GM18909 (cell line): Measurements from ENCODE around the gene HRH2.

Experiments used
- ATAC-seq: cut with Tn5 transposase; IDR thresholded peaks from one replicate; pipeline ENCODE4 v1.9.1; 2021; ENCODE audit warnings: mild to moderate bottlenecking; ENCODE audit not compliant: unreplicated experiment, poor library complexity

HRH2 gene

DNA sequence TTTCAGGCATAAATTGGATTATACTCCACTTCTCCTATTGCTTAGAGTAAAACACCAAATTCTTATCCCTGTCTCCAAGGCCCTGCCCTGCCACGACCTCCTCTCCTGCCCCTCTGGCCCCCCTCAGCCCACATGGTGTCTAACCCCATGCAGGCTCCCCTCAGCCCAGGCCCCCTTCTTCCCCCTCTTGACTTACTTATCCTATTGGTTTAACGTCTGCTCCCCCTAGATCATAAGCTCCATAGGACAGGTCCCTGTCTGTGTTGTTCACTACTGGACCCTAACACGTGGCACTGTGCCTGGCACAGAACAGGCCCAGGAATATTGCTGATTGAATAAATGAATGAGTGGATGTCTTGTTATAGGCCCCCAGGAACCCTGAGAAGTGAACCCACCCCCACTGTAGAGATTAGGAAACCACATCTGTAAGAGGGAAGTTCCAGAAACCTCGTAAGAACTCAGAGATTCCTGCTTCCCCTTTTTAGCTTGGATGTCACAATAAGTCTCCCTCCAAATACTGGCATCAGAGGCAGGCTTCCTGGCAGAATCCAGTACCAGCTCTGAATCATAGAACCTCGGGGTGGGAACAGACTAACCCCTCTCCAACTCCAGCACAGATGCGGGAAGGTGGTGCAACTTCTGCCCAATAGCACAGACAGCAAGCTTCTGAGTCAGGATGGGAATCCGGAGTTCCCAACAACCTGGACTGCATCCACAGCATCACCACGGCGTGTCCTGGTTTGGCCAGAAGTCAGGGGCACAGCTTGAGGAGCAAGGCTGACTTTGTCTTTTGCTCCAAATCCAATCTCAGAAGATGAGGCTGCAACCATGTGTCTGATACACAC is 31.5 kb downstream of the HRH2 start:
- ATAC-seq: no peak

DNA sequence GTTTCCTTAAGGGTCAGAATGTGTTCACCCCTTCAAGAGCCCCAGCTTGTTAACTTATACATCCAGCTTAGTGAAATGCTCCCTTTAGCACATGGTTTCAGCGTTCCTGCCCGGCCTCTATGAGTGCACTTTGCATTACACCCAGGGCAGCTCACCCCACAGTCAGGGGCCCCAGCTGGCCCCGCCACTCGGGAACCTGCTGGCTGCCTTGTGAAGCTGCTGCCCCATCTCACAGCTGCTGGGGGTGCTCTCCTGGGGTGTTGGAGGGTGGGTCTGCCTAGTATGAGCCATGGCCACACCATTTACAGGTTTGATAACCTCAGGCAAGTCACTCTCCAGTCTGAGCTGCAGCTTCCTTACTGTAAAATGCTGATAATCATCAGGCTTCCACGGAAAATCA is 32.2 kb downstream of the HRH2 start:
- no peak for ATAC-seq

DNA sequence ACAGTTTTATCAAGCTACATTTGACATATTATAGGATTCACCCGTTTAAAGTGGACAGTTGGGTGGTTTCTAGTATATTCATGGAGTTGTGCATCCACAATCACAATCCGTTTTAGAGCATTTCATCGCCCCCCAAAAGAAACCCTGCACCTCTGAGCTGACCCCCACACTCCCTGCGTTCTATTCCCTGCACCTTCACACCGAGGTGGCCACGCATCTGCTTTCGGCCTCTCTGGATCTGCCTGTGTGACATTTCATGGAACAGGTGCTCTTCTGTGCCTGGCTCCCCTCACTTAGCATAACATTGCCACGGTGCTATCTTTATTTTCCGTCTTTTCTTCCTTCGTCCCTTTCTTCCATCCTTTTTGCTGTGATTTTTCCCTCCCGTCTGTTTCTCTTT is 32.7 kb downstream of the HRH2 start:
- no peak for ATAC-seq

DNA sequence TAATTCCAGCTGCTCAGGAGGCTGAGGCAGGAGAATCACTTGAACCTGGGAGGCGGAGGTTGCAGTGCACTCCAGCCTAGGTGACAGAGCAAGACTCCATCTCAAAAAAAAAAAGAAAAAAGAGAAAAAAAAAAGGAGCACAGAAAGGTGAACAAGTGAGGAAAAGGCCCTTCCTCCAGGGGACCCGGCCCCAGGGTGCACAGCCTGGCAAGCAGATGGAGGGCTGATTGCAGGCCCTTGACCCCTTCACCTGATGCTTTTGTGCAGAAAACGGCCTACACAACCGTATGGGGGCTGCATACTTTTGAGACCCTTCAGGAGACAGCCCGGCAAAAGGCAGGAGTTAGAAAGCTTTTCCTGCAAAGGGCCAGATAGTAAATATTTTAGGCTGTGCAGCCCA is 33.9 kb downstream of the HRH2 start:
- ATAC-seq: no peak

DNA sequence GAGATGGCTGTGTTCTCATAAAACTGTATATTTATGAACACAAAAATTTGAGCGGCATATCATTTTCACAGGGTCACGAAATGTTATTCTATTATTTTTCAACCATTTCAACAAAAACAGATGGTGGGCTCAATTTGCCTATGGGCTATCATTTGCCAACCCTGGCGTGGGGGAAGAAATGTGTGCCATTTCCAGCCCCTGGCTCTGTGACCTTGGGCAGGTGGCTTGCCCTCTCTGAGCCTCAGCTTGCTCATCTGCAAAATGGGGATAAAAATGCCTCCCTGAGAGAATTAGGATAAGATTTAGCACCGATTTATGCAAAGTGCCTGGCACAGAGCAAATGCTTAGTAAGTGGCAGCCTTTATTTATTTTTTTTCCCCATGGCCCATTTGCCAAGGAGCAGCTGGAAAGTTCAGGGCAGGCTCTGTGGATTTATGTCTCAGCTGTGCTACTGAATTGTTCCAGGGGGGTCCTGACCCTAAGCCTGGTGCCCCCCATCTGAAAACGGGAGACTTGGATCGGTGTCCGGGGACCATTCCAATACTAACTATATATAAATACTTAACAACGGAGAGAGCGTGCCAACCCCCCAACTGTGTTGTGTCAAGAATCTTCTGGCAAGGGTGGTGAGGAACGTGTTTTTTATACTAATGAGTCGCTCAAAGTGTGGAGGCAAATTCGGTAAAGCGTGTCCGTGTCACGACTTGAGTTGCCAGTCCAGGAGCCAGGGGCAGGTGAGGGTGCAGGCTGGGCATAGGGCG is 34.5 kb downstream of the HRH2 start:
- ATAC-seq: no peak

DNA sequence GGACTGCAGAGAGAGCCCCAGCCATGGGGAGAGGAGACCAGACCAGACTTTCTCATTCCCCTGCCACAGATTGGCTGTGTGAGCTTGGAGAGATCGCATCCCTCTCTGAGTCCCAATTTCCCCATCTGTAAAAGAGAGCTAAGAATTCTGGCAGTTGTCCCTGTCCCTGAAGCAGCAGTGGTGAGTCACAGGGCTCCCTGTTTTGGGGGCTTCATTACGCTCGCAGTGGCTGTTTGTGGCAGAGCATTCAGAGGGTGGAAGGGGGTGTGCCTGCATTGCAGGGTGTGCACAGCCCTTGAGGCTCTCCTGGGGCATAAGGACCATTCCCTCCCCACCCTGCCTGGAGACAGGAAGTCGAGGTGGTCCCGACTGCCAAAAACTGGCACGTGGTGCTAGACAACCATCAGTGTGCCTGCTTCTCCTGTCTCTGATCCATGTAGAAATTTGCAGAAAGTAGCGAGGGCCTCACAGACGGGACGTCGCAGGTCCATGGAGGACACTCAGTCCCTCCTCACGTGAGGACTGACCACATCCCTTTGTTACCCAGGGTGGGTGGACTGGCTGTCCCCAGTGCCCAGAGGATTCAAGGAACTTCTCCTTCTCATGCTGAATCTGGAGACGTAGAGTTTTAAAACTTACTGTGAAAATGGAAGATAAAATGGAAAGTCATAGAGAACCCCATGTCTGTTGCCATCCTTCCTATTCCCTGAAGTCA is 35.3 kb downstream of the HRH2 start:
- ATAC-seq: no peak

DNA sequence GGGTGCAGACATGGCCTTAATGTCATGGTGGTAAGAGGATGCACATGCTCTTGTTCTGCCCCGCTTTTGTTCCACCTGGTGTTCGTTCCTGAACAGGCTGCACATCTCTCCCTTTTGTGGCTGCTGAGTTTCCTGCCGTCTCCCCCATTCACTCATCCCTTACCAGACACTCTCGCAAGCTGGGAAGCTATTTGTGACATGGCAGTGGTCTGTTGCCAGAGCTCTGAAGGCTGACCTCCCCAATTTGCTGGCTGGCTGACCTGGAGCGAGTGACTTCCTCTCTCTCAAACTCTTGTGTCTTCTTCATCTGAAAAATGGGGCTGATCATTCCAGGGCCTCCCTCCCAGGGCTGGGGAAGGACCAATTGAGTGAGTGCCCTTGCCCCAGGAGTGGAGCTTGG is 35.9 kb downstream of the HRH2 start:
- ATAC-seq: no peak

DNA sequence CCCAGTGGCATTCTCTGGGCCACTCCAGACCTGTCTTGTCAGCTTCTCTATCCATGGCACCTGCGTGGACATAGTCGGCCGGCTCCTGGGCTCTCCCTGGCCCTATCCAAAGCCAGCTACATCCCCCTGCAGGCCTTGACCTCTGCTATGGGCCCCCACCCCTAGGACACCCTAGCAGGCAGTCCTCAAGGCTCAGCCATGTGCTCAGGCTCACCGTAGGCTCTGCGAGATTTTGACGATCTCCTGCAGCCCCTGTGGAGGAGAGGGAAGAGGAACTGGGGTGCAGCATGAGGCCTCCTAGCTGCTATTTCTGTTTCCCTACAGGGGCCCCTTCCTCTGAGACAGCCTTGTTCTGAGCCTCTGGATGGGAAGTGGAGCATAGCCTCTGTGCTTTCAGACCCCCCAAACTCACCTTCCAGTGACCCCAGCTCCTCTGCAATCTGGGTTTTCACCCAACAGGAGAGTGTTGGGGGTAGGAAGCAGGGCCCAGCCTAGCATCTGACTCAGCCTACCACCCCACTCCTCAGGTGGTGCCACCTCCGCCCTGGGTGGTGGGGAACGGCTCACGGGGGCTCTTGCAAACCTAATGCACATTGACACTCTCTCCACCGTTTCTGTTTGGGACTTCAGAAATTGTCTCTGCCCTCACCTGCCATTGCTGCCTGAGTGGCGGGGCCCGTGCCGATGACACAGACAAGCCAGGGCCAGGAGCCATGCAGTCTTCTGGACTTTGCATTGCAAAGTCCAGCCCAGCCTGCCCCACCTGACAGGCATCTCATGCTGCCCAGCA is 36.7 kb downstream of the HRH2 start:
- no peak for ATAC-seq

DNA sequence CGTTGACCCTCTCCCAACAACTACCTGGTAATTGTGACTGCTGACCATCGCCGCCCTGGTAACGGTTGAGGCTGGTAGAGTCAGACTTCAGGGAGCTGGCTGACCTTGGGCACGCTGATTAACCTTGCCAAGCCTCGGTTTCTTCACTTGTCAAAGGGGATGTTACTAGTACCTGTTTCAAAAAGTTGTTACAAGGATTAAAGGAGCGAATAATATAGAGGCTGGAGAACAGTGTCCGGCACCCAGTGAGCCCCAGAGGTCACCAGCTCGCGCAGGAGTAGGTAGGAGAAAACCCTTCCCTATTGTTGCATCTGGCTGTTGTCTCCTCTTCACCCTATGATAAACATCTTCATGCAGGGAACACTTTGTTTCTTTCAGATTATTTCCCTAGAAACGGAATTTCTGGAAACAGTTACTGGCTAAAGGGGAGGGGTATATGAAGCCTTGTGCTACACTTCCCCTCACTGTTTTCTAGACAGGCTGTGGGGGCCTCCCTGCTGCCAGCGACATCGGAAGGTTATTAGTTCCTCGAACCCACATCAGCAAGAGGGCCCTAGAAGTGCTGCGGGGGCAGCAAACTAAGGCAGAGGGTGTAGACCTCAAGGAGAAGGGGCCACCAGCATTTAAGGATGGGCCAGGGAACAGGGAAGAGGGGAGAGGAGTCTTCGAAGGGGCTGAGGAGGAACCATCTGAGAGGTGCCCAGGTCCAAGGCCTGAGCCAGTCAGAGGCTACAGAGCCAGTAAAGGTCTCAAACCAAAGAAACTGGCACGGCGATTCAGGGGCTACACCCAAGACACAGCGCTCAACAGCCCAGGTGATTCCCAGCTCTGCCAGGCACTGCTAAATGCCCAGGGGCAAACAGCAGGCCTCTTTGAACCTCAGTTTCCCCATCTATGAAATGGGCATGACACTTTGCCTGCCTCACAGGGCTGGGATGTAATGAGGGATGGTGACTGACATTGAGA is 37.6 kb downstream of the HRH2 start:
- ATAC-seq: no peak

DNA sequence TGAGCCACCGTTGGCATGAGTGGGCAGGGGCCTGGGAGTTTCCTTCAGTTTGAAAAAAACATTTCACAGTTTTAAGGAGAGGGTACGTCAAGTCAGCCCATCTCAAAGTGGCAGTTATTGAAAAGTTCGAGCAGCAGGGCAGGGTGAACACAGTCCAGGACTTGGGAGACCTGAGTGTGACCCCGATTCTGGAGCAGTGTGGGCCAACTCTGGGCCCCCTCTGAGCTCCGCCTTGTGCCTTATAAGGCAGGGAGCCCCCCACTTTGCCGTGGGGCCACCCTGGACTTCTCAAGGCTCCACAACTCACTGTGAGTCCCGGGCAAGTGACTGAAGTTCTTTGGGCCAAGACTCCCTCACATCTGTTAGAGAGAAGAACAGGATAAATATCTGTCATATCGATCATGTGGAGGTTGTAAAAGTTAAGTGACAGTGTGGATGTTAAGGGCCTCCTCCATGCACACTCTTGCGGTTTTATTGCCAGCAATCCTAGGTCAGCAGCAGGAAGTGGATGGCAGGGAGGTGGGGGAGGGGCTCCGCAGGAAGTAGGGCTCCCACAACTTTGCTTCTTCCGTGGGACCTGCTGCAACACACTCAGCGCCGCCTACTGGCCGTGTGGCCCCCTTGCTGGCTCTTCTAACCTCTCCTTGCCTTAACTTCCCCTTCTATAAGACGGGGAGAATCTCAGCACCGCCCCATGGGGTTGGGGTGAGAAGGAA is 38.4 kb downstream of the HRH2 start:
- no peak for ATAC-seq

DNA sequence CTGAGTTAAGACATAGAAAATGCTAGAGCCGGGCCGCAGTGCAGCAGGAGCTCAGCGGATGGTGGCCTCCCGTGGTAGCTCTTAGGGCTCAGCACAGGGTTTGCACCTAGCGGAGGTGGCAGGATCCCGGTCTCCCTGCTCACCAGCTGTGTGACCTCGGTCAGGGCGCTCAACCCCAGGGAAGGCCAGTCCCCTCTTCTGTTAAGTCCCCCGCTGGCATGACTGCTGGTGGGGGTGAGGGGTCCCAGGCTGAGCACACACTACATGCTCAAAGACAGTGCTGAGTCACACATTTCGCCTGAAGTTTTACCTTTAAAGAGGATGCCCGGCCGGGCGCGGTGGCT is 39.0 kb downstream of the HRH2 start:
- no peak for ATAC-seq

DNA sequence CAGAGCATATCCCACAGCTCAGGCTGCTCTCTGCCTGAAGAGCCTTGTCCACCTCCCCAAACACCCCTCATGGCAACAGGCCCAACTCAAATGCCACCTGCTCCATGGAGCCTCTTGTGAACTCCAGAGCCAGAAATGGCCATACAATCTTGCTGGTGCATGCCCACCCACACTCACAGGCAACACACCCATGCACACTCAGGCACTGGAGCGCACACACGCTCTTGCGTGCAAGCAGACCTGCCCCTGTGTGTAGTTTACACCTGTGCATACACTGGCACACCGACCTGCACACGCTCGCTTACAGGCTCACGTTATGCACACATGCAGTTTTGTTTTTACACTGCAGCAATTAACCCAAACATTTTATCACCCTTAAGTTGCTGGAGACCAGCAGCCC is 40.0 kb downstream of the HRH2 start:
- no peak for ATAC-seq

DNA sequence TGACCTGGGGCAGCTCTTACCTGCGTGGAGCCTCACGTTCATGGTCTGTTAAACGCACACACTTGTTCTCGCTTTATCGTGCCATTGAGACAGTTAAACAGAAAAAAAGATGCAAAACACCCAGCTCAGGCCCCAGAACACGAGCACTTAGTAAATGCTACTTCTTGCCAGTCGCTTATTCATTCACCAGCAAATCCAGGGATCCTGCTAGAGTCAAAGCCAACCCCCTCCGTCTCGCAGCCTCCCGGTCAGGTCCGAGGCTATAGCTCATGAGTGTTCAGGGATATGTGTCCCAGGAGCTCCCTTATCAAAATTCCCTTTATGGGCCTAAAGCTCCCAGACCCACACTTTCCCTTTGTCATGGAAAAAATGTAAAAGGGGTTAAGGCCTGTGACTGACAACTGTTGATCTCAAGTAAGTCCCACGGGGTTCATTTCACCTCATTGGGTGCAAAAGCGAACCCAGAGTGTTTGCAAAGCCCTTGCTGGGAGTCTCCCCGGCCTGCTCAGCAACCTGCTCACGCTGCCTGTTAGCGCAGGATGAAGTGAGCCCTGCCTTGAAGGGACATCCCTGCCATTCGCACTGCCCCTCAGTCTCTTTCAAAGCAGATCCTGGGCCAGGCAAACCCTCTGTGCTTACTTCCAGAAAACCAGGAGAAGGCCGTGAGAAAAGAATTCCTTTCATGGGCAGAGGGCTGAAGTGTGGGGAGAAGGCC is 40.7 kb downstream of the HRH2 start:
- ATAC-seq: no peak

DNA sequence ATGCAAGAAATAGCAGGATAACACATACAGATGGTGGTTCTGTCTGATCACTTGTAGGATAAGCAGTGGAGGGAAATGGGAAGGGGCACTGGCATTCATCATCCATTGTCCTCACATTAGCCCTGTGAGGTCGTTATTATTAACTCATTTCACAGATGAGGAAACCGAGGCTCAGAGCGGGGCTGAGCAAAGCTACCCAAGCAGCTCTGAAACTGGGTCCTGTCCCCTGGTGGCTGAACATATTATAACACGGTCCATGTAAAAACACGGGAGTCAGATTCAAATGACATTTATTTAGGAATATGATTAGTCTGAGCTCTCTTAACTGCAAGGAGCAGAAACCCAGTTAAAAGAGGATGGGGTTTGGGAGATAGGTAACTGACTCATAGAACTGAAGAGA is 43.1 kb downstream of the HRH2 start:
- no peak for ATAC-seq

DNA sequence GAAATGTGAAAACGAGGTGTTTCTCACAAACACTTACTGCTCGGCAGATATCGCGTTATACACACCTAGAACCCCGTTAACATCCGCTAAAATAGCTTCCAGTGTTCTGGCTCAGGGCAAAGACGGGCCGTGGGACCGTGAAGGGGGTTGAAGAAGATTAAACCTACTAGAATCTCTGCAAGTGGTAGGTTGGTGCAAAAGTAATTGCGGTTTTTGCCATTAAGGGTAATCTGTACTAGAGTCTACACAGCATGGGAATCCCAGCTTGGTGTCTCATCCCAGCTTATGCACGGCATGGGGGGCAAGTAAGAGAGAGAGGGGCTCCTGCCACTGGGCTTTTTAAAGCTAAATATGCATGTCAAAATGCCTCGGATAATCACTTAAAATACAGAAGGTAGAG is 43.9 kb downstream of the HRH2 start:
- no peak for ATAC-seq

DNA sequence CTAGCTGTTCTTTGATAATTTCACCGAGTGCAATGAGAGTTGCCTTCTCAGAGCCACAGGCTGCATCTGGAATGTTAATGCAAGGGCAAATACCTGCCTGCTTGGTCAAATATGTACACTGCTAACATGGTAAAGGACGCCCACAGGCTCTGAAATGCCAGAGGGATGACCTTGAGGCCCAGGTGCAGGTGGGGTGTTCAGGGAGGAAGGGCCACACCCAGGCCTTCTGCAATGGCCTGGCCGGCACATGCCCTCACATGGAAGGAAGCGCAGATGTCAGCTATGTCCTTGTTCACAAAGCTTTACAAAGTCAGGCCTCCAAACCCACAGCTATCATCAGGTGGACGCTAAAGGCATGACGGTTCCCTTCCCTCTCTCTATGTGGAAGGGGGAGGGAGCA is 48.6 kb downstream of the HRH2 start:
- ATAC-seq: no peak

DNA sequence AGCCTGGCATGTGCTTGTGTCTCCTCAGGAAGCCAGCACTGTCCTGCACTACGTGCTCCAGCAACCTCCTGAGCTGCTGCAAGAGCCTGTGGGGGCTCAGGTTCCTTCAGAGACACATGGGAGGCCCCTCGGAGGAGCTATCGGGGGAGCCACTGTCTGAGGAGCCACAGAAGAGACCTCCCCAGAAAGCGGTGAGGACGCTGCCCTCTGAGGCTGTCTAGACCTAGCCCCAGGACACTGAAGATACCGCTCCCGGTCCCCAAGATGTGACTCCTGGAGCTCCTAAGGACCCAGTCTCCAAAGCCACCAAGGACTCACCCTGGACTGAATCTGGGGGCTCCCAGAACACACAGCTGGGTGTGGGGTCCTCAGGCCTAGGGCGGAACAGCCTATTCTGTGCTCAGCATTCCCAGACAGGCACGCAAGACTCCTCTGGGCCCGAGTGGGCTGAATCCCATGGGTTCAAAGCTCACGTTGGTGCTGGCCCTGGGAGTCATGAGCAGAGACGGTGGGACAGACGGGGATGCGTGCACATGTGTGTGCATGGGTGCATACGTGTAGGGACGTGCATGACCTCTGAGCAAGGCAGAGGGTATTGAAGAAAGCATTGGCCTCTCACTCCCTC is 50.0 kb downstream of the HRH2 start:
- ATAC-seq: no peak

DNA sequence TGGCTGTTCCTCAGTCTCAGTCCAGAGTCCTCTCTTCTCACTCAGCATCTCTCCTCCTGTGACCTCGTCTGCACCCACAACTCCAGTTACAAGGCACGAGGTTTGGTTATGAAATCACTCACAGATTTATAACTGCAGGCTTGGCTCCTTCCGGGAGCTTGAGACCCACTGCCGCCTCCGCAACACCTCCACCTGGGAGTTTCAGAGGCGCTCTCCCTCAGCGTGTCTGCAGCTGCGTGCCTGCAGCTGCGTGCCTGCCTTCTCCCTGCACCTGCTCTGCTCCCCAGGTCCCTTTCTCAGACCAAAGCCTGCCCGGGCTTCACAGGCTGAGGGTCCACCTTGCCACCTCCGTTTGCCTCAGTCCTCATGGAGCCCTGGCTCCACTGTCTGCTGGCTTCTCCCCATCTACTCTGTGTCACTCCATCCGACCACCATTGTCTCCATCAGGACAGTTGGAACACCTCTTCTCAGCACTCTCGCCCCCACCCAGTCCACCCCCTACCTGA is 51.5 kb downstream of the HRH2 start:
- no peak for ATAC-seq
